B cell (primary cell): ENCODE measurements around the gene SRRM2.

ENCODE experiments used
- CTCF ChIP-seq: fragments of 200-600 bp; IDR thresholded peaks from one replicate; pipeline ENCODE4 v1.8.0; 2022; ENCODE audit warnings: antibody characterized with exemption, mild to moderate bottlenecking
- EZH2 ChIP-seq: IDR thresholded peaks from 2 replicates; pipeline ENCODE4 v1.6.1; 2012; ENCODE audit warnings: borderline replicate concordance, low read depth, mild to moderate bottlenecking, moderate library complexity, low read length; ENCODE audit not compliant: insufficient read depth, poor library complexity, severe bottlenecking

DNA sequence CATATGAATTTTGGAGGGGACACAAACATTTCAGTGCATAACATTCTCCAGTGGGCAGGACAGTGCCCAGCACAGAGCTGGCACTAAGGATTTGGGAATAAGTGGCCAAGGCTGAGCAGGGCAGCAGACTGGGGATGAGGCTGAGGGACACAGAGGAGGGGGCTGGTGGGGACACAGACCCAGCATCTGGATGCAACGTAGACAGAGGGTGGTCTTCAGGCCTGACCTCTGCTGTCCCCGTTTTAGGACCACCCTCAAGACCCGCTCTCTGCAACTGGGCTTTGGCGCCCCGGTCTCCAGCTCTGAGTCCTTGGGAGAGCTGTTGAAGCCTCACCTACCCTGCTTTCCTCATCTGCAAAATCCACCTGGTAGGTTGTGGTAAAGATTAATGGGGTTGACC lies 38.2 kb downstream of the SRRM2 start:
- TF ChIP-seq CTCF (no peak), EZH2 (no peak)
